Prostate gland (tissue), 2 donors: ENCODE results near the gene RFWD3. TPM values are rescaled to one million over a fixed set of nuclear protein-coding genes. Genes with fewer than 3 reads are reported as not detected.

Experiments used
- DNase-seq: peaks from one replicate; pipeline ENCODE4 v3.0.0-alpha.2; 2019; ENCODE audit warnings: low spot score
- H3K27ac ChIP-seq, 2 donors: fragments of 200-600 bp; sonication (generic); 2 replicates each; pipeline ENCODE4 v1.5.1; 2017 to 2019
- H3K27me3 ChIP-seq: fragments of 200-600 bp; sonication (generic); replicated peaks from 2 replicates; pipeline ENCODE4 v1.5.1; 2019; ENCODE audit not compliant: insufficient read depth
- H3K36me3 ChIP-seq, 2 donors: fragments of 200-600 bp; sonication (generic); 1 replicate in 1 of 2; 2 replicates in 1 of 2; pipeline versions ENCODE4 v1.5.1 to v1.8.1; 2017 to 2019
- H3K4me1 ChIP-seq: fragments of 200-600 bp; sonication (generic); replicated peaks from 2 replicates; pipeline ENCODE4 v1.5.1; 2019
- H3K4me3 ChIP-seq, 2 donors: fragments of 200-600 bp; sonication (generic); 2 replicates each; pipeline ENCODE4 v1.5.1; 2017 to 2019
- H3K9me3 ChIP-seq: fragments of 200-600 bp; sonication (generic); 2 replicates; pipeline ENCODE4 v1.5.1; 2017
- POLR2A ChIP-seq: fragments of 450-650 bp; IDR thresholded peaks from one replicate; pipeline ENCODE4 v1.6.1; 2016; ENCODE audit warnings: antibody characterized with exemption, mild to moderate bottlenecking
- POLR2AphosphoS5 ChIP-seq: sonication (generic); formaldehyde crosslinking; IDR thresholded peaks from one replicate; pipeline ENCODE4 v1.6.1; 2017; ENCODE audit warnings: antibody characterized with exemption
- WGBS: methylation state at CpG from one replicate; pipeline ENCODE4 v1.1.5; 2018; 5-methylcytosine and 5-hydroxymethylcytosine counted together
- intact Hi-C: fragments of 100-400 bp; cut with DNase I; formaldehyde crosslinking; loops from one replicate; pipeline ENCODE4 v1.14.2; 2022
- total RNA-seq, 2 donors: library from RNA; depleted of rRNA; stranded (reverse); fragments of >200 nt; gene quantifications; one replicate each; pipeline ENCODE4 v1.1.0, GENCODE V29; 2016
- TF ChIP-seq, protein P1 (sequence below), 4 experiments: fragments of 200-600 bp in 2 of 4; fragments of 450-650 bp in 2 of 4; sonication (generic) in 2 of 4; IDR thresholded peaks; 1 replicate in 3 of 4; 2 replicates in 1 of 4; pipeline ENCODE4 v1.5.1; 2016 to 2019; ENCODE audit warnings: antibody characterized with exemption in 4 of 4, mild to moderate bottlenecking in 2 of 4, moderate library complexity in 2 of 4

The RFWD3 gene
- total RNA-seq, 2 donors from 2014 or later = 15.7 to 36.9 TPM

DNA sequence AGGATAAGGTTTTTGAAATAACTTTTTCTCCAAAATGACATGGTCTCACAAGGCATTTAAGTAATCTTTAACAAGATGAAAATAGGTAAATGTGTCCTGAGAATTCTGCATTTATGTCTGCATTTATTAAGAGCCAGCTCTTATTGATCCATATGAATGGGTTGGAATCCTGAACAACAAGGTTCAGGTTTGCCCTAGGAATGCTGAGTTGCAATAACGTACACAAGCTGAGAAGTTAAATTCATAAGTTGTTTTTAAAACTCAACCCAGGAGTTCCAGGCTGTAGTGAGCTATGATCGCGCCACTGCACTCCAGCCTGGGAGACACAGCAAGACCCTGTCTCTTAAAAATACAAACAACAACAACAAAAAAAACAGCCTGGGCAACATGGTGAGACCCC is 87.8 kb downstream of the RFWD3 start:
- intact Hi-C loops = no loop called here
- Histone ChIP-seq H3K4me1 (no peaks in the 10 kb centered on the region), H3K4me3 (no peak overlapping the region), H3K9me3 (no peaks in the 10 kb centered on the region), H3K27ac (no peak overlapping the region), H3K27me3 (no peaks in the 10 kb centered on the region), H3K36me3 (no peaks in the 10 kb centered on the region)
- TF ChIP-seq, protein P1, sequence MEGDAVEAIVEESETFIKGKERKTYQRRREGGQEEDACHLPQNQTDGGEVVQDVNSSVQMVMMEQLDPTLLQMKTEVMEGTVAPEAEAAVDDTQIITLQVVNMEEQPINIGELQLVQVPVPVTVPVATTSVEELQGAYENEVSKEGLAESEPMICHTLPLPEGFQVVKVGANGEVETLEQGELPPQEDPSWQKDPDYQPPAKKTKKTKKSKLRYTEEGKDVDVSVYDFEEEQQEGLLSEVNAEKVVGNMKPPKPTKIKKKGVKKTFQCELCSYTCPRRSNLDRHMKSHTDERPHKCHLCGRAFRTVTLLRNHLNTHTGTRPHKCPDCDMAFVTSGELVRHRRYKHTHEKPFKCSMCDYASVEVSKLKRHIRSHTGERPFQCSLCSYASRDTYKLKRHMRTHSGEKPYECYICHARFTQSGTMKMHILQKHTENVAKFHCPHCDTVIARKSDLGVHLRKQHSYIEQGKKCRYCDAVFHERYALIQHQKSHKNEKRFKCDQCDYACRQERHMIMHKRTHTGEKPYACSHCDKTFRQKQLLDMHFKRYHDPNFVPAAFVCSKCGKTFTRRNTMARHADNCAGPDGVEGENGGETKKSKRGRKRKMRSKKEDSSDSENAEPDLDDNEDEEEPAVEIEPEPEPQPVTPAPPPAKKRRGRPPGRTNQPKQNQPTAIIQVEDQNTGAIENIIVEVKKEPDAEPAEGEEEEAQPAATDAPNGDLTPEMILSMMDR (IDR thresholded peaks at IDR 0.05) = no peak
- TF ChIP-seq POLR2AphosphoS5 = no peak
- TF ChIP-seq POLR2A = no peak
- no peak for DNase-seq
- 96% methylated on average over 3 of the region's 3 CpGs for WGBS

DNA sequence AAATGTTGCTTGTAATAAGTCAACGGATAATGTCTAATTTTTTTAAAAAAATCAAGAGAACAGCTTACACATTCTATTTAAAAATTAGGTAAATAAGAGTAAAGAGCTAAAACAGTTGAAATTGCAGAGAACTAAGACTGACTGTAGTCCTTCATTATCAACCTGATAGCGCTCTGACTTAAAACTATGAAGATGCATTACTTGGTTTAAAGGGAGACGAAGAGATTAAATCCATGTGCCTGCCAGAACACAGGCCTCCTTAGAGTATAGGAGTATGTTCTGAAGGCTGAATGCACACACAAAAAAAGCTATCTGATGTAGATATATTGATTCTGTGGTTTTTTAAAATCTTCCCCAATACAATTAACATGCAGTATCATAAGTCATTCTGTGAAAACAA is 88.2 kb downstream of the RFWD3 start:
- H3K36me3 ChIP-seq = no peaks in the 10 kb centered on the region
- DNase-seq = no peak
- H3K27me3 ChIP-seq = no peaks in the 10 kb centered on the region
- TF ChIP-seq POLR2A (no peak), POLR2AphosphoS5 (no peak)
- TF ChIP-seq, protein P1 (IDR thresholded peaks at IDR 0.05) = no peak
- H3K4me1 ChIP-seq = no peaks in the 10 kb centered on the region
- H3K4me3 ChIP-seq = no peak overlapping the region
- intact Hi-C loops = no loop called here
- WGBS = 66% methylated on average over 3 of the region's 3 CpGs
- H3K9me3 ChIP-seq = no peaks in the 10 kb centered on the region
- H3K27ac ChIP-seq = no peak overlapping the region

DNA sequence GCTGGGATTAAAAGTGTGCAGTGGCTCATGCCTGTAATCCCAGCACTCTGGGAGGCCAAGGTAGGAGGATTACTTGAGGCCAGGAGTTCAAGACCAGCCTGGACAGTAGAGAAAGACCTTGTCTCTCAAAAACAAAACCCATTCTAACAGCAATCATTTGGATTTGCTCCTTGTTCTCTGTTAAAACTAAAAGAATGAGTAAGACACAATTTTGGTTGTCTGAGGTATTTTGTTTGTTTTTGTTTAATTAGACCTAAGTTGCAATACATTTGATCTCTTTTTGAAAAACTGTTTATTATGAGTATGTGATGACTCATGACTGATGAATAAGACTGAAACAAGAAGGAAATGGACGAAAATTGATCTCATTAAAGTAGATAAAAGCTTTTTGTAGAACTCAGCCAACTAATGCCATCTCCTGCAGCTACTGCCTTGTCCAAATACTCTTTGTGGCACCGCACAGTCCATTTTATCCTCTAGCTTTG is 88.8 kb downstream of the RFWD3 start:
- no peaks in the 10 kb centered on the region for H3K9me3 ChIP-seq
- no peak overlapping the region for H3K4me3 ChIP-seq
- DNase-seq = no peak
- no peak for TF ChIP-seq POLR2AphosphoS5
- TF ChIP-seq, protein P1 (IDR thresholded peaks at IDR 0.05) = no peak
- TF ChIP-seq POLR2A = no peak
- intact Hi-C loops = no loop called here
- H3K27ac ChIP-seq = no peak overlapping the region
- no peaks in the 10 kb centered on the region for H3K27me3 ChIP-seq
- H3K36me3 ChIP-seq = no peaks in the 10 kb centered on the region
- H3K4me1 ChIP-seq = no peaks in the 10 kb centered on the region
- 30% methylated on average over 2 of the region's 2 CpGs for WGBS

DNA sequence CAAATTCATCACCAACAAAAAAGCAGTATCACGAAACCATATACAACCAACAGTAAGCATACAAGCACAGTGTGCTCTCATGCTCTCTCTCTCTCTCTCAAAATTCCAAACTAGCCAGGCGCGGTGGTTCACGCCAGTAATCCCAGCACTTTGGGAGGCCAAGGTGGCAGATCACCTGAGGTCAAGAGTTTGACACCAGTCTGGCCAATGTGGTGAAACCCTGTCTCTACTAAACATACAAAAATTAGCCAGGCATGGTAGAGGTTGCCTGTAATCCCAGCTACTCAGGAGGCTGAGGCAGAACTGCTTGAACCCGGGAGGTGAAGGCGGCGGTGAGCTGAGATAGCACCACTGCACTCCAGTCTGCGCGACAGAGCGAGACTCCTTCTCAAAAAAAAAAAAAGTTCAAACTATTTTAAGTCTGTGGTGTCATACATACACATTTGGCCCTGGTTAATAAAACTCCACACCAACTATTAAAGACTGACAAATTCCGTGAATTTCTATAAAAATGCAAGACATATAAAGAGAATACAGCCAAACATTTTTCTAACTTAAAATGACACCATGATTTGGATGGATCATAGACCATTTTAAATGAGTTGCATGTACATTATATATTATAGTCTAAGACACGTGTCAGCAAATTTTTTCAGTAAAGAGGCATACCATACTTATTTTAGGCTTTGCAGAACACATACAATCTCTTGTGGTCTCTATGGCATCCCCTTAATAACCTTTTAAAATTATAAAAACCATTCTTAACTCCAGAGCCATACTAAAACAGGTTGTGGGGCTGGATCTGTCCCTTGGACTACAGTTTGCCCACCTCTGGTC is 90.7 kb downstream of the RFWD3 start:
- WGBS = 91% methylated on average over 12 of the region's 12 CpGs
- no peak overlapping the region for H3K4me3 ChIP-seq
- no peak for DNase-seq
- H3K27ac ChIP-seq = no peak overlapping the region
- H3K9me3 ChIP-seq = no peaks in the 10 kb centered on the region
- no peaks in the 10 kb centered on the region for H3K27me3 ChIP-seq
- no peaks in the 10 kb centered on the region for H3K4me1 ChIP-seq
- TF ChIP-seq POLR2AphosphoS5 (no peak), POLR2A (no peak)
- TF ChIP-seq, protein P1 (IDR thresholded peaks at IDR 0.05) = no peak
- intact Hi-C loops = no loop called here
- H3K36me3 ChIP-seq = no peaks in the 10 kb centered on the region
